Naive B cell (primary cell): ENCODE measurements around the gene RPS26. TPM values are rescaled to one million over a fixed set of nuclear protein-coding genes. Genes with fewer than 3 reads are reported as not detected.
"Not testable (repeated sequence)": the region's sequence is repeated elsewhere in the genome, so short reads cannot be mapped to it uniquely, and the experiment has no call there.

ENCODE experiments used
- ATAC-seq, 2 donors: fragments of 150-1000 bp; cut with Tn5 transposase; 2 replicates each; pipeline ENCODE4 v1.10.0; 2021; ENCODE audit warnings: low read depth in 2 of 2, mild to moderate bottlenecking in 2 of 2, moderate library complexity in 2 of 2
- DNase-seq: peaks from one replicate; pipeline ENCODE4 v3.0.0; 2022
- H3K27ac Mint-ChIP-seq, 6 donors: one replicate each; pipeline ENCODE4 v1.8.0; 2020 to 2022; ENCODE audit warnings: mild to moderate bottlenecking in 6 of 6, mixed read lengths in 6 of 6, moderate library complexity in 5 of 6, inconsistent platforms in 2 of 6
- H3K27me3 Mint-ChIP-seq, 3 donors: one replicate each; pipeline ENCODE4 v1.8.0; 2021 to 2022; ENCODE audit warnings: mixed read lengths in 3 of 3, mild to moderate bottlenecking in 1 of 3
- H3K36me3 Mint-ChIP-seq, 2 donors: one replicate each; pipeline ENCODE4 v1.8.0; 2020 to 2022; ENCODE audit warnings: mixed read lengths in 2 of 2, inconsistent platforms in 1 of 2, mild to moderate bottlenecking in 1 of 2
- H3K4me1 Mint-ChIP-seq, 3 donors: one replicate each; pipeline ENCODE4 v1.8.0; 2020 to 2022; ENCODE audit warnings: mixed read lengths in 3 of 3, inconsistent platforms in 1 of 3, mild to moderate bottlenecking in 1 of 3, moderate library complexity in 1 of 3
- H3K4me3 Mint-ChIP-seq, 8 donors: one replicate each; pipeline ENCODE4 v1.8.0; 2020 to 2022; ENCODE audit warnings: mild to moderate bottlenecking in 8 of 8, mixed read lengths in 8 of 8, moderate library complexity in 8 of 8, inconsistent platforms in 2 of 8
- H3K9me3 Mint-ChIP-seq, 7 donors: one replicate each; pipeline ENCODE4 v1.8.0; 2020 to 2022; ENCODE audit warnings: mixed read lengths in 7 of 7, mild to moderate bottlenecking in 5 of 7, inconsistent platforms in 2 of 7, moderate library complexity in 1 of 7
- polyA plus RNA-seq, 6 donors: library from polyadenylated mRNA; unstranded; fragments of 300-500 nt; fragmentation: Illumina TruSeq; gene quantifications; one replicate each; pipeline ENCODE4 v1.2.3, GENCODE V29; 2021; ENCODE audit warnings: low read depth in 6 of 6

The RPS26 gene
- 100 to 1,000 TPM; 199 to 764 (median 532) TPM for polyA plus RNA-seq

- peak; percentile 93 for DNase-seq
- Mint-ChIP-seq H3K4me1 (peaks cover 17 to 37% (median 23%) of the 10 kb centered on the region in 3 donors), H3K4me3 (peak within 1 kb of the TSS; percentile 91 to 100 (median 99)), H3K27me3 (no peaks in the 10 kb centered on the region), H3K27ac (peak within 1 kb of the TSS; percentile 97 to 100 (median 98)), H3K36me3 (peaks cover 7 to 8% of the 10 kb centered on the region in 2 donors), H3K9me3 (no peaks in the 10 kb centered on the region)
- peak; percentile 93 to 95 for ATAC-seq
Observed at GRCh38 chr12:56041552-56042429, at the start of gene RPS26. Gene RPS26, plus strand, starts transcription at chr12:56041918. Its CDS starts 249 bp downstream, at chr12:56042167.

DNA sequence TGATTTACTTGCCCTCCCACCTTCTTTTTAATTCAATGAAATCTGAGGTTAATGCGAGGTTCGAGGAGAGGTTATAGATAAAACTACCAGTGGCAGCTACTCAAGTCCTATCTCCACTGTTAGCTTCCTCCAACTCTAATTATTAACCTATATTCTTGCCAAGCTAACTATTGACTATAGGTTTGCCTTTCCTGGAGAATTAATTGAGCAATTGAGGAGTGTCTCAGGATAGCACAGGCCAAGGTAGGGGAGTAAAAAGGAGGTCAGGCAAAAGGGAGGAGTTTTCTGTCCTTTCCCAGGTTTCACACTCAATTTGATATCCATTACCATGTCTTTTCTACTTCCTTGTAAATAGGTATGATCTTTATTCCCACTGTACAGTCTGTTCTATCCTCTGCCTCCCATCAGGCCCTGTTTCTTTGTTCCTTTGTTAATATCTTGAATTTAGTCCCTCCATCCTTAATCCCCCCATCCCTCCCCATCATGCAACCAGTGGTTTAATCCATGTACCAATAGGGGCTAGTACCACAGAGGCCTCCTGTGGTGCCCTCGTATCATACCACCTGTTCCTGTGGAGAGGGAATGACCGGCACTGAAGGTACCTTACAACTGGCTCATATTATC is 48.4 kb upstream of the RPS26 start:
- H3K4me1 Mint-ChIP-seq: peaks cover 18 to 23% (median 18%) of the 10 kb centered on the region in 3 donors
- peak overlapping the region in 2 of 6 donors; percentile 36 to 47 for H3K27ac Mint-ChIP-seq
- no peak overlapping the region for H3K4me3 Mint-ChIP-seq
- no peak for DNase-seq
- no peak for ATAC-seq
- H3K27me3 Mint-ChIP-seq: no peaks in the 10 kb centered on the region
- H3K9me3 Mint-ChIP-seq: no peaks in the 10 kb centered on the region
- peaks cover 6 to 13% of the 10 kb centered on the region in 2 donors for H3K36me3 Mint-ChIP-seq

DNA sequence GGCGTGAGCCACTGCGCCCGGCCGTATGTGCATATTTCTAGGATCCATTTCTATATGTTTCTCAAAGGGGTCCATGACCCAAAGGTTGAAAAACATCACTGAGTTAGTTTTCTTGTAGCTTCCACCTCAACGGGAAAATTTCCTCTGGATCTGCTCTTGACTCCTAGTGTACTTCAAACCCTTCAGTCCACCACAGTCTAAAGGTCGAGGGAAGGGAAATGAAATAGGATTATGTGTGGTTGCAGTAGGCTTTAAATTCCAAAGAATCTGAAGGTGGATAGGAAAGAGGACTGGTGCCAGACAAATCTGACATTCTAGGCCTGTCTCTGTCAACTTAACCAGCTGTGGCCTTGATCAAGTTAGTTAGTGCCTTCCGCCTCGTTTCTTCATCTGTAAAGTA is 46.4 kb upstream of the RPS26 start:
- DNase-seq (no peak), ATAC-seq (no peak)
- no peak overlapping the region for H3K4me3 Mint-ChIP-seq
- H3K27me3 Mint-ChIP-seq: no peaks in the 10 kb centered on the region
- H3K9me3 Mint-ChIP-seq: no peaks in the 10 kb centered on the region
- H3K4me1 Mint-ChIP-seq: peaks cover 18 to 23% (median 18%) of the 10 kb centered on the region in 3 donors
- H3K36me3 Mint-ChIP-seq: peaks cover 6 to 13% of the 10 kb centered on the region in 2 donors
- no peak overlapping the region for H3K27ac Mint-ChIP-seq

GRCh38 chr12:55996201-55996714 is 45.5 kb upstream of the RPS26 start:
- H3K9me3 Mint-ChIP-seq: no peaks in the 10 kb centered on the region
- no peaks in the 10 kb centered on the region for H3K27me3 Mint-ChIP-seq
- H3K4me1 Mint-ChIP-seq: peaks cover 18 to 23% (median 18%) of the 10 kb centered on the region in 3 donors
- H3K36me3 Mint-ChIP-seq: peaks cover 6 to 13% of the 10 kb centered on the region in 2 donors
- peak; percentile 61 for DNase-seq
- peak overlapping the region in 1 of 6 donors; percentile 38 for H3K27ac Mint-ChIP-seq
- peak overlapping the region in 7 of 8 donors; percentile 44 to 88 (median 73) for H3K4me3 Mint-ChIP-seq
- ATAC-seq: peak; percentile 74

GRCh38 chr12:55996715-55997534 is 44.8 kb upstream of the RPS26 start, which contains the start of gene SUOX:
Gene SUOX, plus strand, starts transcription at chr12:55997276. Its CDS starts 4,946 bp downstream, at chr12:56002222.
- no peak for DNase-seq
- Mint-ChIP-seq H3K36me3 (peaks cover 6 to 8% of the 10 kb centered on the region in 2 donors), H3K4me3 (peak within 1 kb of the TSS; percentile 44 to 88 (median 72))

DNA sequence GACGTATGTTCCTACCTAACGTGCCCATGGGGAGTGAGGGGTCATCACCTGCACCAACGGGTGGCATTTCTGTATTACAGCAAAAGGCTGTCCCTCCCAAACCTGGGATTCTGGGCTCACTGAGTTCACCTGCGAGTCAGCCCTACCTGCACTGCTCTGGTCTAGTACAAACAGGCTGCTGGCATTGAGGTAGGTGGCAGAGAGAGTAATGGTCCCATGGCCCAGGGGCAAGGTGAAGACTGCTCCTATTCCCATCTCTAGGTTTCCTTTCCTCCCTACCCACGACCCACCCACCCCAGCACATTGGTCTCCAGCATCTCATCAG is 44.2 kb upstream of the RPS26 start:
- Mint-ChIP-seq H3K4me1 (peaks cover 18 to 23% (median 18%) of the 10 kb centered on the region in 3 donors), H3K27me3 (no peaks in the 10 kb centered on the region), H3K36me3 (peaks cover 3 to 6% of the 10 kb centered on the region in 2 donors), H3K9me3 (no peaks in the 10 kb centered on the region), H3K4me3 (peak overlapping the region in 7 of 8 donors; percentile 32 to 83 (median 70)), H3K27ac (no peak overlapping the region)
- no peak for DNase-seq
- ATAC-seq: no peak

More at GRCh38 chr12:55996715-55997534, 44.8 kb upstream of the RPS26 start, which contains the start of gene SUOX:
- ATAC-seq: peak; percentile 36 to 62
- Mint-ChIP-seq H3K9me3 (no peaks in the 10 kb centered on the region), H3K27ac (peak within 1 kb of the TSS in 2 of 6 donors; percentile 38 to 59), H3K4me1 (peaks cover 18 to 23% (median 18%) of the 10 kb centered on the region in 3 donors), H3K27me3 (no peaks in the 10 kb centered on the region)

DNA sequence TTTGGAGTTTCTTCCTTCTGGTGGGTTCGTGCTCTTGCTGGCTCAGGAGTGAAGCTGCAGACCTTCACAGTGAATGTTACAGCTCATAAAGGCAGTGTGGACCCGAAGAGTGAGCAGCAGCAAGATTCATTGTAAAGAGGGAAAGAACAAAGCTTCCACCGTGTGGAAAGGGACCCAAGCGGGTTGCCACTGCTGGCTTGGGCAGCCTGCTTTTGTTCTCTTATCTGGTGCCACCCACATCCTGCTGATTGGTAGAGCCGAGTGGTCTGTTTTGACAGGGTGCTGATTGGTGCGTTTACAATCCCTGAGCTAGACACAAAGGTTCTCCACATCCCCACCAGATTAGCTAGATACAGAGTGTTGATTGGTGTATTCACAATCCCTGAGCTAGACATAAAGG is 42.2 kb upstream of the RPS26 start:
- H3K4me3 Mint-ChIP-seq: peak overlapping the region in 1 of 8 donors; percentile 9
- H3K27me3 Mint-ChIP-seq, DNase-seq, H3K9me3 Mint-ChIP-seq, H3K36me3 Mint-ChIP-seq, ATAC-seq, H3K27ac Mint-ChIP-seq: not testable (repeated sequence)
- H3K4me1 Mint-ChIP-seq: peaks cover 18 to 25% (median 21%) of the 10 kb centered on the region in 3 donors

GRCh38 chr12:55999999-56000540 is 41.6 kb upstream of the RPS26 start:
- not testable (repeated sequence) for H3K4me3 Mint-ChIP-seq, H3K36me3 Mint-ChIP-seq, H3K9me3 Mint-ChIP-seq, ATAC-seq, H3K27me3 Mint-ChIP-seq, H3K27ac Mint-ChIP-seq, DNase-seq
- H3K4me1 Mint-ChIP-seq: peaks cover 18 to 26% (median 21%) of the 10 kb centered on the region in 3 donors

DNA sequence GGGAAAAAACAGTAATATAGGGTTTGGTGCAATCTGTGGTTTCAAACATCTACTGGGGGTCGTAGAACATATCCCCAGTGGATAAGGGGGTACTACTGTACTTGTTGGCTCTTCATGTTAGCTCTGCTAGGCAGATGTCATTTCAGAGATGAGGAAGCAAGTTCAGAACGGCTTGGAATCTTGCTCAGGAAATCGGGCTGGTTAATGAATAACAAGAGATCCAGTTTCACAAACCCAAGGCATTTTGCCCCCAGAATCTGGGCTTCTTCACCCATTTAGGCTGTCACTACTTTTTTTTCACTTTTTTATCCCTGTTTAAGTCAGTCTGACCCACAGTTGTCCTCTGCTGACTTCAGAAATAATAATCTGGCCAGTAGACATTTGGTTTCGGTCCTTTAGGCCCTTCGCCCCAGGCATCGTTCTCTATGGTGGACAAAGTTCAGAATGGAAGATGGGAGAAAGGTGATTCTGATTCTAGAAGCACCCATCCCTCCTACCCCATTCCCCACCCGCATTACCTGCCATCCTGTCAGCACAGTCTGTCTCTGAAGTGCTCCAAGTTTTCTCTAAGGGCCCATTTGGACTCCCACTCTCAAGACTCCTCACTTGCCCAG is 40.1 kb upstream of the RPS26 start:
- ATAC-seq (no peak), DNase-seq (no peak)
- Mint-ChIP-seq H3K4me1 (peaks cover 10 to 19% (median 16%) of the 10 kb centered on the region in 3 donors), H3K36me3 (no peaks in the 10 kb centered on the region), H3K27me3 (no peaks in the 10 kb centered on the region), H3K9me3 (no peaks in the 10 kb centered on the region), H3K4me3 (no peak overlapping the region), H3K27ac (no peak overlapping the region)

DNA sequence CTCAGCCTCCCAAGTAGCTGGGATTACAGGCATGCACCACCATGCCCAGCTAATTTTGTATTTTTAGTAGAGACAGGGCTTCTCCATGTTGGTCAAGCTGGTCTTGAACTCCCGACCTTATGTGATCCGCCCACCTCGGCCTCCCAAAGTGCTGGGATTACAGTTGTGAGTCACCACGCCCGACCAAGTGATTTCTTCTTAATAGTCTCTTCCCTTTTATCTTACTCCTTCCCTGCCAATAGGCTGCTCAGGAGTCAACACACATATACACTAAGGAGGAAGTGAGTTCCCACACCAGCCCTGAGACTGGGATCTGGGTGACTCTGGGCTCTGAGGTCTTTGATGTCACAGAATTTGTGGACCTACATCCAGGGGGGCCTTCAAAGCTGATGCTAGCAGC is 38.3 kb upstream of the RPS26 start:
- Mint-ChIP-seq H3K4me3 (peak overlapping the region in 1 of 8 donors; percentile 18), H3K4me1 (peaks cover 10 to 15% (median 15%) of the 10 kb centered on the region in 3 donors)
- not testable (repeated sequence) for H3K27me3 Mint-ChIP-seq, ATAC-seq, H3K27ac Mint-ChIP-seq, H3K36me3 Mint-ChIP-seq, DNase-seq, H3K9me3 Mint-ChIP-seq

- H3K36me3 Mint-ChIP-seq: no peaks in the 10 kb centered on the region
- DNase-seq (no peak), ATAC-seq (no peak)
- H3K4me1 Mint-ChIP-seq: peaks cover 14 to 21% (median 20%) of the 10 kb centered on the region in 3 donors
- H3K27me3 Mint-ChIP-seq: no peaks in the 10 kb centered on the region
- H3K9me3 Mint-ChIP-seq: no peaks in the 10 kb centered on the region
- peak overlapping the region in 1 of 8 donors; percentile 31 for H3K4me3 Mint-ChIP-seq
- H3K27ac Mint-ChIP-seq: peak overlapping the region in 1 of 6 donors; percentile 70
Observed at GRCh38 chr12:56004211-56004610, 37.5 kb upstream of the RPS26 start.
